Measurements from ENCODE around the gene PRCD.
A peak's percentile ranks its signal among the peaks of the same experiment; 100 is the strongest.

The PRCD gene

DNA sequence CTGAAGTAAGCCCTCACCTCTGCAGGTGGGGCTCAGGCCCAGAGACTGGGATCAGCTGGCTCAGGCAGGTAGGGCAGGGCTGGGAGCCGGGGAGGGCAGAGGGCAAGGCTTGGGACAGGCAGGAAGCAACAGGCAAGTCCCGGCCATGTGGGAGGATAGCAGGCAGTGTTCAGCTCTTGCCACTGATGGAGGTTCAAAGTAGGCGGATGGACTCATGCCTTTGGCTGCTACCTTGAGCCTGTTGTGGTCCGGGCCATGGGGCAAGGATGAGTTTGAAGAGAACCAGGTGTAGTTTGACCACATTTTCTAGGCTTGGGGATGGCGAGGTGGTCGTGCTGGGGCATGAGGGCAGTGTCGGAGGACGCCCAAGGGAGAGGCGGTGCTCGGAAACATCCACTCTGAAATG, 2.7 kb downstream of the PRCD start:
- no peak for DNase-seq

DNA sequence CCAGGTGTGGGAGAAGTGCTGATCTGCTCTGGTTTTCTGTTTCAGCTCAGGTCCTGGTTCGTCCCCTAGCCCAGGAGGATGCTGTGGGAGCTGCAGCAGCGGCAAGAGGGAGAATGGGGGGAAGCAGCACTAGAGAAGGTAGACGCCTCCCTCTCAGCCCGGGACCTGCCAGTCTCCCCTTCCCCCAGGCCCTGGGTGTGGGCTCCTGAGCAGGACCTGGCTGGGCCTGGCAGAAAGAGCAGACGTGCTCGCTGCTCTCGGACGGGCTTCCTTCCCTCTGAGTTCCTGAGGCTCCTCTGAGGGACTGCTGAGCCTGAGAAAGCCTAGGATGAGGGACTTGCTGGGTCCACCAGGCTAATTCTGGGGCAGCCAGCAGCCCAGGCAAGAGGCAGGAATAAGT, 3.1 kb downstream of the PRCD start:
- DNase-seq = no peak

DNA sequence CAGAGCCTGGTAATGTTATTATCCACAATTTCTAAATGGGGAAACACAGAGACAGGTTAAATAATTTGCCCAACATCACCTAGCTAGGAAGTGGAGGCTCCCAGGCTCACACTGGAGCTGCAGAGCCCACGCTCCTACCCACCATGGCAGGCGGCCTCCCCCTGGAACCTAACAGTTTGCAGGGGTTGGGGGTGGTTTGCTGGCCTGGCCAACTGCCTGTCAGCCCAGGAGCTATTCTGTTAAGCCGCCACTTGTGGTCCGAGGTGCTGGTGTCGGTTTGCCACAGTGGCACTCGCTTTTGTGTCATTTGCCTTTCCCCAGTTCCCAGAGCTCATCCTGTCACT, 3.6 kb downstream of the PRCD start:
- no peak for DNase-seq

DNA sequence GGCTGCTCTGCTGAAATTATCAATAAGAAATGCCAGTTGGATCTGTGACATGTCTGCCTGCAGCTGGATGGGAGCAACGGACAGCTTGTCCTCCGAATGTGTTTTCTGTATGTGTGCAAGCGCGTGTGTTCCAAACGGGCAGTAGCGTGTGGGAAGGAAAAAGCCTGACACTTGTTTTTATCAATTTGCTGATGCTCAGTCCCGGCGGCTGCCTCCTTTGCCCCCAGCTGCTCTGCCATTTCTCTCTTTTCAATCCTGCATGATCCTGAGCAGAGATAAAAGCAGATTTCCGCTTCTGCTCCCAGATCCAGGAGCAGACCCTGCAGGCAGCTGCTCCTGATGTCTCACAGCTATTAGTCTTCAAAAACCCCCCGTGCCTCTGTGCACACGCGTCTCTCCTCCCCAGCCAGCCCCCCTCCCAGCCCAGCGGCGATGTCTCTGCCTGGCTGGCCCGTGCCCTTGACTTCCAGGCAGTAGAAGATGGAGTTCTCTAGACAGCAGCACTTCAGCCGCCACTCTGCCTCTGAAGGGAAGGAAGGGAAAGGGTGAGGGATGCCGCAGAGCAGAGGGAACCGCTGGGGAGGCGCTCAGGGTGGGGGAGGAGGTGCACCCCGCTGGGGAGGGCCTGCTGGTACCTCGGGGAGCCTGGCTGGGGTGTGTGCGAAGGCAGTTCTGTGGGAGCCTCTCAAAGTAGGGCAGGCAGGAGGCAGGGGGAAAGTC, 4.1 kb downstream of the PRCD start:
- DNase-seq = no peak

DNA sequence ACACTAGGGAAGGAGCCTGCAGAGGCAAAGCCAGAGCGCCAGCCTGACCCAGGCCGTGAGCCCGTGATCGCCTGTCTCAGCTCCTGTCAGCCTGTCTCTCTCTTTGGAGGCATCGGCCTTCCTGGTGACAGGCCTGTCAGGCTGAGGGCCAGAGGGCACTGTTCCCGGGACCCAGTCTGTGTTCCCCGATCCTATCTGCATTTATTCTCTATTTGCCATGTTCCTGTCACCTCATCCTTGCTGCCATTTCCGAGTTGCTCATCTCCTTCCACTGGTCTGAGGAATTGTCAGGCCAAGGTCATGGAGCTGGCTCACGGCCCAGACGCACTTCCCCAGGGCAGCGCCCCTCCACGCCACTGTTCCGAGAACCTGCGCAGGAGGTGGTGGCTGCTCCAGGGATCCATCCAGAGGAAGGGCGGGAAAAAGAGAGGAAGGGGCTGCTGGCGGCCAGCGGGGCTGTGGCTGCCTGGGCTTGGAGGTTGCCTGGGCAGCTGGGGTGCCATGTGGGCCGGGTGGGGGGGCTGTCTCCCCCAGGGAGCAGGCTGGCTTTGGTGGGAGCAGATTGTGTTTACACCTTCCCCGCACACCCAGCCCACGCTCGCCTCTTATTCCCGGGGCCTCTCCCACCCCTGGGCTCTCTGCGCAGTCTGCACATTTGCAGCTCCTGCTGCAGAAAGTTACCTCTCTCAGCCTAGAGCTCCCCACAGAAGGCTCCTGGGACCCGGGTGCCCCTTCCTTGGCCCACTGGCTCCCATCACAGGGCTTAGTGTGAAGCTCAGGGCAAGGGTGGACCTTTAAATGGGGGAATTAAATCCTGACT, 4.9 kb downstream of the PRCD start:
- no peak for DNase-seq

DNA sequence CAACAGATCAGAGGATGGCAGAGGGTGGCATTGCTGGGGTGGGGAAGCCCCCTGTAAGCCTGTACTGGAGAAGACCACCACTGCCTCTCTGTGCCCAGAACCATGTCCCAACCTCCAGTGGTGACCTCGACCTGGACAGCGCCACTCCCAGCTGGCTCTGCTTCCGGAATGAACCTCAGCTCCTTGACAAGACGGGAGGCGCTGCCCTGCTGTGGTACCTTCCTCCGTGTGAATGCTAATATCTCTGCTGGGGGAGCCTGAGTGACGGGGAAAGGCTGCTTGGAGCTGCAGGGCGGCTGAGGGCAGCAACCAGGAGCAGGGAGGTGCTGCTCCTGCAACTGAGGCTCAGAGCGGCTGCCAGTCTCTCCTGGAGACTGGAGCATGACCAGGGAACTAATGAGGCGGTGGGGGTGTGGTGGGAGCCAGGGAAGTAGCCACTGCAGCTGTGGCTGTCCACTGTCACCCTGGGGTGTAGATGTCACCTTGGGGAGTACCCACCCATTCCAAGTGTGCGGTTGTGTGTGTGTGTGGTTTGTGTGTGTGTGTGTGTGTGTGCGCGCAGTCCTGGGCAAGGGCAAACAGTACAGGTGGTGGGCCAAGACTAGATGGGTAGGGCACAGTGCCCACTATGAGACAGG, 6.2 kb downstream of the PRCD start:
- no peak for DNase-seq

DNA sequence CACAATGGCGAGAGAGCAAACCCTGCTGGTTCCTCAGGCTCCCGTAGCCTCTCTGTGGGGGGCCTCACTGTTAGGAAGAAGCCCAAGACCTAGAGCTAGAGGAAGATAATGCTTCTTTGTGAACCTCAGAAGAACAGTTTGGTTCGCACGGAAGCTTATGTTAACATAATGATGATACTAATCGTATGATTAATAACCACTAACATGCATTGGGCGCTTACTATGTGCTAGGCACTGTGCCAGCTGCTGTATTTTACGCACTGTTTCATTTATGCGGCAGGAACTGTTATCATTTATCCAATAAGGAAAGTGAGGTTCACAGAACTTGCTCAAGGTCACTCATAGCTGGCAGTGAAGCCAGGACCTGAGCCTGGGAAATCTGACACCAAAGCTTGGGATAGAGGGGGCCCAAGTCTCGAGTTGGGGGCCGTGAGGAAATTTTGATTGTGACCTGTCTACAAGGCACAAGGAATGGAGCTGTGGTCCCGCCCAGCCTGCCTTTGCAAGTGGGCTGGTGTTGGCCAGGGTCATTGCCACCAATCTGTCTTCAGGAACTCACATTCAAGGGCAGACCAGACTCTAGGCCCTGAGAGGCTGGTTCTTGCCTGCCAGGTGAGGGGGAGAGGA, 6.8 kb downstream of the PRCD start:
- DNase-seq = no peak

DNA sequence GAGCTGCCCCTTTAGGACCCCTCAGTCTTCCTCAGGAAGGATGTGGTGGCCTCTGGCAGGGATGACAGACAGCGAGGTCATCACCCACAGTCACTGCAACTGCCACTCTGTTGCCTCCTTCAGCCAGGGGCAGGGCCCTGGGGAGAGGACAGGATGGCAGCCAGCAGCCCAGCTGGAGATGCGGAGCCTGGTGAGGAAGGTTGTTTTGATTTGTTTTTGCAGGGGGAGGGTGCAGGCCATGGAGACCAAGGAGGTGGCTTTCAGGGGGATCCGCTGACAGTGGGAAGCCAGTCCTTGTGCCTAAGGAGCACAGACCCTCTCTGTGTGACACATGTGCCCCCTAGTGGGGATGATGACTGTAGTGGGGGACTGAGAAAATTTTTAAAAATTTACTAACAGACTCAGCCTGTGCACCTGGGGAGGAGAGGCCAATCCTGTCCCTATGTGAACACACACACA, 7.4 kb downstream of the PRCD start:
- peak; percentile 23 to 47 for DNase-seq

DNA sequence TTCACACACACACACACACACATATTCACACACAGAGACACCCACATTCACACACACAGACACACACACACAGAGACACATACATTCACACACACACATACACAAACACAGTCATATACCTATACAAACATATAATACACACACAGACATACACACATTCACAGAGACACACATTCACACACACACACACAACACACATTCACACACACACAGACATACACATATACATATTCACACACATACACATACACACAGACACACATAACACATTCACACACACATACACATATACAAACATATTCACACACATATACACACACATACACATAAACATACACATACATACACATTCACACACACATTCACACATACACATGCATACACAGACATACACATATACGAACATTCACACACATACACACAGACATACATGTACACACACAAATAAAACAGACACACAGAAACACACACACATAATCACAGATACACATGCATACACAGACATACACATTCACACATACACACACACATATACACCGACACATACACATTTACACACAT, 7.9 kb downstream of the PRCD start:
- no peak for DNase-seq

DNA sequence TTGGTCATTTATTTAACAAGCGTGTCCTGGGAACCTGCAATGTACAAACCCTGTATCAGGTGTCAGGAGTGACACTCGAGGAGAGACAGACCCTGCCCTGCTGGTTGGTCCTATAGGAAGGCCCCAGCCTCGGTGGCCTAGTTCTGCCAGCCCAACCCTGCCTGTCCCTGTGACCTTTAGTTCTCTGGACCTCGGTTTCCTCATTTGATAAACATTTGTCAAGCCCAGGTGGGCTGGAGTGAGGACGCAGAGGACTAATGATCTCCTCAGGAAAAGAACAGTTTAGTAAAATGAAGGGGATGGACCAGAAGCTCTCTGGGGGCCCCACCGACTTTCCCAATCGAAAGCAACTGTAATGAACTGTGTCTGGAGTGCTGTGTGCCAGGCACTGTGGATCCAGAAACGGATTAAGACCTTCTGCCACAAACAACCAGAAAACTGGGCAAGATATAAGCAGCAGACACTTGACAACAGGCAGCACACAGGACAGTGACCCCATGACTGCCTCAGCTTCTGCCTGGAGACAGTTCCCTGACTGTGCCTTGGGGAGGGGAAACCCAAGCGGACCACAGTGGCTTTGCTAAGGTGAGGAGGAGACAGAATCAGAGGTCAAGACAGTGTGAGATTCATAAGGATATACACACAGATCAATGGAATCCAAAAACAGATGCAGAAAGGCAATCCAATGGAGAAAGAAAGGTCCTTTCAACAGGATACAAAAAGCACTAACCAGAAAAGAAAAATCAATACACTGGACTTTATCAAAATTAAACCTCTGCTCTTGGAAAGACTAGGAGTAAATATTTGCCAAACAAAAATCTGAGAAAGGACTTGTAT, 8.8 kb downstream of the PRCD start:
- no peak for DNase-seq

DNA sequence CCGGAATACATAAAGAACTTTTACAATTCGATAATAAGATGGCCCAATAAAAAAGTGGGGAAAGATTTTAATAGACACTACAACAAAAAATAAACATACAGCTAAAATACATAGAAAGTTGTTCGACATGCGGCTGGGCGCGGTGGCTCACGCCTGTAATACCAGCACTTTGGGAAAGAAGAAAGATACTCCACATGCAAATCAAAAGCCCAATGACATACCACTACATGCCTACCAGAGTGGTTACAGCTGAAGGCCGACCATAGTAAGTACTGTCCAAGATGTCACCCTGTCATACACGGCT, 9.3 kb downstream of the PRCD start:
- DNase-seq = no peak

DNA sequence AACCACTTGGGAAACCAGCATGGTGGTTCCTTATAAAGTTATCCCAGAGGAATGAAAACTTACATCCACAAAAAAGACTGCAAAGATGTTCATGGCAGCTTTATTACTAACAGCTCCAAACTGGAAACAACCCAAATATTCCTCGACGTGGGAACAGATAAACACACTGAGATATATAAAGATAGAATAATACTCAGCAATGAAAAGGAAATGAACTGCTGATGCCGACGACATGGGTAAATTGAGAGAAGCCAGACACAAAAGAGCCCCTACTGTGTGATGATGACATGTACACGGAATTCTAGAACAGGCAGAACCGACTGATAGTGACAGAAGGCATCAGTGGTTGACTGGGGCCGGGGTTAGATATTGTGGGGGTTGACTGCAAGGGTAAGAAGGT, 9.7 kb downstream of the PRCD start:
- no peak for DNase-seq

DNA sequence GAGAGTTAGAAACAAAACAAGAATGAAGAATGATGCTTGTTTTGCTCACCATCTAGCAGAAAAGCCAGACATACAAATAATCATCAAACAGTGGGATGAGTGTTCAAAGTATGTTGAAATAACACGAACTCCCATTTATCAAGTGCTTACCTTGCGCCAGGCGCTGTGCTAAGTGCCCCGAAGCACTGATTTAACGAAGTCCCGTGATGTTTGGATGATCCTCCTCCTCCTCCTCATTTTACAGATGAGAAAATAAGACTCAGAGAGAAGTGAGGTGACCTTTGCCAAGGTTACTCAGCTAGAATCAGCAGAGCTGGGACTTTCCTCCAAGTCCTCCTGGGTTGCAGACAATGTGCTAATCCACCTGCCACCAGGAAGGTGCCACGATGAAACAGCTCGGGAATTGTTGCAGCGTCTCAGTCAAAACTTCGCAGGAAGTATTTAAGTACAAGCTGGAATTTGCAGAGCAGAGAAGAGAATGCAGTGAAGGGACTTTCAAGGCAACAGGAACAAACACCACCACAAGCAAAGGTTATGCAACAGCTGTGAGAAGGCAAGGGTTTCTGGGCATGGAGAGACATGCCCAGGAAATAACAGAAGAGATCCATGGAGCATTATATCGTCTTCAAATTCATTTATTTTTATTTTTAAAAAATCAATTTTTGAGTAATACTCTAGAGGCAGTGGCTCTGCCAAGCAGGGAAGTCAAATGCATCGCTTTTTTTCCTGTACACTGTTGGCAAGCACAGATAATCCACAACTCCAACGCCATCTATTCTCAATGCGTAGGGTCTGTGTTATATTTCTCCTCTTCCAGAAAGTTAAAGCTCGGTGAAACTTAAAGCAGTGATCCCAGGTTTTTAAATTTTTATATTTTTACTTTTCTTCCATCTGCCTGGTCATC, 11.1 kb downstream of the PRCD start:
- DNase-seq = no peak

DNA sequence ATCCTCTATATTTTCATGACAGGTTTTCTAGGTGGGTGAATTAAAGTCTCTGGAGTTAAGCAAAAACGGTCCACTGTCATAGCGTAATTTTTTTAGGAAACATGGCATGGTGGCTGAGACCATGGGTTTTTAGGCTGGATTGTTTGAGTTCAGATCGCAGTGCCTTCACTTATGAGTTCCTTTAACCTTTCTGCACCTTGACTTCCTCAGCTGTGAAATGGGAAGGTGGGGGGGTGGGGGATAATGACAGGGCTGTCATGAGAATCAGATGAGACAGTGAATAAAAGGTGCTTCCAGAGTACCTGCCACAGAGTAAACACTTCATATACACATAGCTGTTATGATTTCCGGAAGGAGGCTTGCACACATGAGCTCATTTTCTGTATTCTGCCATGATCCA, 11.8 kb downstream of the PRCD start:
- peak in 1 of 2 experiments; percentile 45 for DNase-seq

DNA sequence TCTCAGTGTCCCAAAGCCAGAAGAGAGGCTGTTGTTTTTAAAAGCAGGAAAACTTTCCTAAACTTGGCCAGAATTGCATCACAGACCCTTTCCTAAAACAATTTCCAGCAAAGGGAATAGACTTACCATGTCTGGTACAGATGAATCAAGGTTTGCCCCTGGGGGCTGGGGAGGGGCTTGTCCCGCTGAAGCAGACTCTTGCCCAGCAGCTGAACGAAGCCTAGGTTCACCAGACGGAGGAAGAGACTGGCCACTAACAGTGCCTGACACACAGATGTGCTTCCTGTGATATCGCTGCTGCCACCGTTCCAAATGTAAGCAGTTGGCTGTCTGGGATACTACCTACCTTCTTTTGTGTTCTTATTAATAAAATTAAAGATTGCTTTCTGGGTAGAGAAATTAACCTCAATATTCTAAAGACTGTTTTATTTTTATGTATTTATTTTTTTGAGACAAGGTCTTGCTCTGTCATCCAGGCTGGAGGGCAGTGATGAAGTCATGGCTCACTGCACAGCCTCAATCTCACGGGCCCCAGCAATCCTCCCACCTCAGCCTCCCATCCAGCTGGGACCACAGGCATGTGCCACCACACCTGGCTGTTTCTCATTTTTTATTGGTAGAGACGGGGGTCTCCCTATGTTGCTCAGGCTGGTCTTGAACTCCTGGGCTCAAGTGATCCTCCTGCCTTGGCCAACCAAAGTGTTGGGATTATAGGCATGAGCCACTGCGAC, 13.5 kb downstream of the PRCD start:
- no peak for DNase-seq

DNA sequence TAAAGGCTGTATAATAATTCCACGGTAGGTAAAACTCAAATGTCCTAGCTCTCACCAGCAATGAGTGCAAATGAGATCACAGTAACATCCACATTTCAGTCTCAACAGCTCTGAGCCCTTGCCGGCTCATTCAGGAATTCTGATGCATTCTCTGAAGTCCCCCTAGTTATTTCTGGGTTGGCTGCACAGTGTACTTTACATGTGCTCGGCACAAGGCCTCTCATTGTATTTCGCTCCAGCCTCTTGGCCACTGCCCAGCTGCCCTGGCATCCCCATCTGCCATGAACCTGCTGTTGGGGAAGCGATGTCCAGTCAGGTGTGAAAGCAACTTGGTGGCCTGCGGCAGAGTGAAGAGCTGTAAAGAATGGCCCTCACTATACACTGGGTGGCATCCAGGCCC, 14.3 kb downstream of the PRCD start:
- DNase-seq = no peak

DNA sequence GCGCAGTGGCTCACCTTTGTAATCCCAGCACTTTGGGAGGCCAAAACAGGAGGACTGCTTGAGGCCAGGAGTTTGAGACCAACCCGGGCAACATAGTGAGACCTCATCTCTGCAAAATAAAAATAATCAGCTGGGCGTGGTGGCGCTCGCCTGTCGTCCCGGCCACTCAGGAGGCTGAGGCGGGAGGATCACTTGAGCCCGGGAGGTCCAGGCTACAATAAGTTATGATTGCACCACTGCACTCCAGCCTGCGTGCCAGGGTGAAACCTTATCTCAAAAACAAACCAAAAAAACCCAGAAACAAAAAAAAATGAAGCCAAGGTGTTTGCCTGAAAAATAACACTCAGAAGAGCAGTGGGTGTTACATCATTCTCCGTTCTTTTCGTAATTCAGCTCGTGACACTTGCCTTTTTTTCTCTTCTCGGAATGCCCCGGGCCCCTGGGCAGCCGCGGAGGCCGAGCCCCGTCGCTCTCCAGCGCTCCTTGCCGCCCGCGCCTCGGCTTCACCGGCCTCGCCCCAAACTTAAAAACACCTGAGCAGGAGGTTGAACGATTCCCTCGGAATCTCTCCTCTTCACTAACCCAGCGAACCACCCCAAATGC, 17.0 kb downstream of the PRCD start:
- peak in 1 of 2 experiments; percentile 45 for DNase-seq

DNA sequence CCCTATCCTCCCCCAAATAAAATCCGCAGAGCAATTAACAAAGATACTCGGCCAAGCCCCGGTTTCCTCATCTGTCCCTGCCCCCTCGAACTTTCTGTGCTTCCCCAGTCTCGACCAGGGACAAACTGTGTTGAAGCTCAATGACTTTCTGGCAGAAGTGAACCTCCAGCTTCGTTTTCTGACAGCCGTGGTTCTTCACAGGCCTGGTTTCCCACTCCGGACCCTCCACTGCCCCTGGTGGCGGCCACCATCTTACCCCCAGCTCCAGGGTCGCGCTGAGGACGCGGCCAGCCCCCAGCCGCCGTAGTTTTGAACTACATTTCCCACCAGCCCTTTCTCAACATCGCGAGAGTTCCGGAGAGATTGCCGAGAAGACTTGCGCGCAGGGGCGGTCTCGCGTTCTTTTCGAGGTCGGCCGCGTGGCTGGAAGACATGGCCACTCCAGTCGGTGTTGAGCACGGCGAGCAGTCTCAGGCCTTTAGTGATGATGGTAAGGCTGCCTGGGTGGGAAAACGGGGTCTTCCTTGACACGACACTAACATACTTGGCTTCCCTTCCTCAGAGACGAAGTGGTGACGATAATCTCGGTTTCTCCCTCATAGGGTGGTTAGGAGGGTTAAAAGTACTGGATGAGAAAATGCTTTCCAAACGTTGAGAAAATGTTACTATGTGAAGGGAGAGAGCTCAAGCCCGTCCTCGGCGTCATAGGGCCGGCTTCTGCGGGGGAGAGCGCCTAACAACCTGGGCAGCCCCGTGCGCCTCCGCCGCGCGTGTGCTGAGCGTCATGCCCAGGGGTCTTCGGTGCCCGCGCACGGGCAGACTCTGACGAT, 17.7 kb downstream of the PRCD start:
- DNase-seq = peak; percentile 98
